ENCODE measurements around the gene CLDN4.
"Not testable (repeated sequence)": the region's sequence is repeated elsewhere in the genome, so short reads cannot be mapped to it uniquely, and the experiment has no call there.

DNA sequence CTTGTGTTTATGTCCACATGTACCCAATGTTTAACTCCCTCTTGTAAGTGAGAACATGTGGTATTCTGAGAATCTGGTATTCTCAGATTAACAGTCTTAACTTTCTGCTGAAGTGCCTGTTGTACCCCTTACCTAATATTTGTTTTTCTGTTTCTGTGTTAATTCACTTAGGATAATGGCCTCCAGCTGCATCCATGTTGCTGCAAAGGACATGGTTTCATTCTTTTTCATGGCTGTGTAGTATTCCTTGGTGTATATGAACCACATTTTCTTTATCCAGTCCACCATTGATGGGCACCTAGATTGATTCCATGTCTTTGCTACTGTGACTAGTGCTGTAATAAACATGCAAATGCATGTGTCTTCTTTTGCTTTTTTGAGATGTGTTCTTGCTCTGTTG, 35.6 kb upstream of the CLDN4 start:
- TF ChIP-seq, protein P1, sequence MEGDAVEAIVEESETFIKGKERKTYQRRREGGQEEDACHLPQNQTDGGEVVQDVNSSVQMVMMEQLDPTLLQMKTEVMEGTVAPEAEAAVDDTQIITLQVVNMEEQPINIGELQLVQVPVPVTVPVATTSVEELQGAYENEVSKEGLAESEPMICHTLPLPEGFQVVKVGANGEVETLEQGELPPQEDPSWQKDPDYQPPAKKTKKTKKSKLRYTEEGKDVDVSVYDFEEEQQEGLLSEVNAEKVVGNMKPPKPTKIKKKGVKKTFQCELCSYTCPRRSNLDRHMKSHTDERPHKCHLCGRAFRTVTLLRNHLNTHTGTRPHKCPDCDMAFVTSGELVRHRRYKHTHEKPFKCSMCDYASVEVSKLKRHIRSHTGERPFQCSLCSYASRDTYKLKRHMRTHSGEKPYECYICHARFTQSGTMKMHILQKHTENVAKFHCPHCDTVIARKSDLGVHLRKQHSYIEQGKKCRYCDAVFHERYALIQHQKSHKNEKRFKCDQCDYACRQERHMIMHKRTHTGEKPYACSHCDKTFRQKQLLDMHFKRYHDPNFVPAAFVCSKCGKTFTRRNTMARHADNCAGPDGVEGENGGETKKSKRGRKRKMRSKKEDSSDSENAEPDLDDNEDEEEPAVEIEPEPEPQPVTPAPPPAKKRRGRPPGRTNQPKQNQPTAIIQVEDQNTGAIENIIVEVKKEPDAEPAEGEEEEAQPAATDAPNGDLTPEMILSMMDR (tag by site-specific recombination; IDR thresholded peaks at IDR 0.05) = not testable (repeated sequence)
- not testable (repeated sequence) for TF ChIP-seq ZNF302 (tag by site-specific recombination; IDR thresholded peaks at IDR 0.05; ENCODE audit: low read depth); ZNF792 (tag by site-specific recombination; IDR thresholded peaks at IDR 0.05); KLF8 (tag by site-specific recombination; IDR thresholded peaks at IDR 0.05); MZF1 (tag by site-specific recombination; IDR thresholded peaks at IDR 0.05; ENCODE audit: borderline replicate concordance); SP7 (tag by site-specific recombination; IDR thresholded peaks at IDR 0.05); KLF9 (tag by site-specific recombination; IDR thresholded peaks at IDR 0.05; ENCODE audit: low read depth)
- TF ChIP-seq, protein P2, sequence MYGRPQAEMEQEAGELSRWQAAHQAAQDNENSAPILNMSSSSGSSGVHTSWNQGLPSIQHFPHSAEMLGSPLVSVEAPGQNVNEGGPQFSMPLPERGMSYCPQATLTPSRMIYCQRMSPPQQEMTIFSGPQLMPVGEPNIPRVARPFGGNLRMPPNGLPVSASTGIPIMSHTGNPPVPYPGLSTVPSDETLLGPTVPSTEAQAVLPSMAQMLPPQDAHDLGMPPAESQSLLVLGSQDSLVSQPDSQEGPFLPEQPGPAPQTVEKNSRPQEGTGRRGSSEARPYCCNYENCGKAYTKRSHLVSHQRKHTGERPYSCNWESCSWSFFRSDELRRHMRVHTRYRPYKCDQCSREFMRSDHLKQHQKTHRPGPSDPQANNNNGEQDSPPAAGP (tag by site-specific recombination; IDR thresholded peaks at IDR 0.05) = not testable (repeated sequence)
- TF ChIP-seq, protein P3, sequence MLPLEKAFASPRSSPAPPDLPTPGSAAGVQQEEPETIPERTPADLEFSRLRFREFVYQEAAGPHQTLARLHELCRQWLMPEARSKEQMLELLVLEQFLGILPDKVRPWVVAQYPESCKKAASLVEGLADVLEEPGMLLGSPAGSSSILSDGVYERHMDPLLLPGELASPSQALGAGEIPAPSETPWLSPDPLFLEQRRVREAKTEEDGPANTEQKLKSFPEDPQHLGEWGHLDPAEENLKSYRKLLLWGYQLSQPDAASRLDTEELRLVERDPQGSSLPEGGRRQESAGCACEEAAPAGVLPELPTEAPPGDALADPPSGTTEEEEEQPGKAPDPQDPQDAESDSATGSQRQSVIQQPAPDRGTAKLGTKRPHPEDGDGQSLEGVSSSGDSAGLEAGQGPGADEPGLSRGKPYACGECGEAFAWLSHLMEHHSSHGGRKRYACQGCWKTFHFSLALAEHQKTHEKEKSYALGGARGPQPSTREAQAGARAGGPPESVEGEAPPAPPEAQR (tag by site-specific recombination; IDR thresholded peaks at IDR 0.05) = not testable (repeated sequence)
- TF ChIP-seq, protein P4, sequence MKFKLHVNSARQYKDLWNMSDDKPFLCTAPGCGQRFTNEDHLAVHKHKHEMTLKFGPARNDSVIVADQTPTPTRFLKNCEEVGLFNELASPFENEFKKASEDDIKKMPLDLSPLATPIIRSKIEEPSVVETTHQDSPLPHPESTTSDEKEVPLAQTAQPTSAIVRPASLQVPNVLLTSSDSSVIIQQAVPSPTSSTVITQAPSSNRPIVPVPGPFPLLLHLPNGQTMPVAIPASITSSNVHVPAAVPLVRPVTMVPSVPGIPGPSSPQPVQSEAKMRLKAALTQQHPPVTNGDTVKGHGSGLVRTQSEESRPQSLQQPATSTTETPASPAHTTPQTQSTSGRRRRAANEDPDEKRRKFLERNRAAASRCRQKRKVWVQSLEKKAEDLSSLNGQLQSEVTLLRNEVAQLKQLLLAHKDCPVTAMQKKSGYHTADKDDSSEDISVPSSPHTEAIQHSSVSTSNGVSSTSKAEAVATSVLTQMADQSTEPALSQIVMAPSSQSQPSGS (tag by site-specific recombination; IDR thresholded peaks at IDR 0.05; ENCODE audit: low read depth) = not testable (repeated sequence)
